ENCODE results near the gene SPG7.

Gene SPG7

DNA sequence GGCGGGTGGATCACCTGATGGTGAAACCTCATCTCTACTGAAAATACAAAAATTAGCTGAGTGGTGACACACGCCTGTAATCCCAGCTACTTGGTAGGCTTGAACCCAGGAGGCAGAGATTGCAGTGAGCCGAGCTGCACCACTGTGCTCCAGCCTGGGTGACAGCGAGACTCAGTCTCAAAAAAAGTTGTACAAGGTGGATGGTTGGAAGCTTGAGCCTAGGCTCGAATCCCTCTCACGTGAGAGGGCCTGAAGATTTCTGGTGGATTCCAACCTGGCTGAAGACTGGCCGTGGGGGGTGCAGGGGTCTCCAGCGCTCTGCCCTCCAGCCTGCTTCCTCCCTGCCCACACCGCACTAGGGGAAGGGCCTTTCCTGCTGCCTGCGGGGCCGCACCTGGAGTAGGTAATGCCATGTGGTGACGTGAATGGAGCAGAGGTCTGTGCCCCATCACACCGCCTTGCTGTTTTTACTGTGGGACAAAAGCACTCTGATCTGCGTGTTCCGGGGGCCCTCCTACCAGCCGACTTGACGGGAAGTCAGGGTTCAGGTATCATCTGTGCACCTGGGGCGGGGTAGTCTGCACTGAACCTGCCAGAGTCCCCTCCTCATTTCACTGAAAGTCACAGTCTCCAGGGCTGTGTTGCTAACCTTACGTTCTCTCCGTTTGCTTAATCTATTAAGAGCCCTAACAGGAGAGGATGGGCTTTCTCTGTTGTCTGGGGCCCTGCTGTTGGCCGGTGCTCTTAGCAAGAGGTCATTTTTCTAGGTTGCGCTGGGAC is 56.5 kb downstream of the SPG7 start:
- Histone ChIP-seq H3K4me3 (ENCODE audit: low read length) (no peak overlapping the region), H3K79me2 (ENCODE audit: low read length) (peaks cover 24% of the 10 kb centered on the region), H4K20me1 (ENCODE audit: insufficient read depth, low read length) (peaks cover 16% of the 10 kb centered on the region), H3K4me1 (ENCODE audit: low read length) (peaks cover 8% of the 10 kb centered on the region; the same call in 1 of the 2 replicates), H3K9me2 (replicated peaks; ENCODE audit: insufficient read depth, low read length) (no peaks in the 10 kb centered on the region), H3F3A (ENCODE audit: insufficient read depth, low read length) (peaks cover 31% of the 10 kb centered on the region), H2AFZ (ENCODE audit: low read length) (no peak overlapping the region), H3K27me3 (replicated peaks; ENCODE audit: insufficient read depth, low read length) (no peaks in the 10 kb centered on the region), H3K36me3 (replicated peaks; ENCODE audit: insufficient read depth, low read length) (no peaks in the 10 kb centered on the region), H3K27ac (ENCODE audit: low read length) (no peak overlapping the region), H3K9ac (ENCODE audit: low read length) (no peak overlapping the region), H3K9me3 (replicated peaks; ENCODE audit: insufficient read depth, low read length) (no peaks in the 10 kb centered on the region), H3K4me2 (ENCODE audit: low read depth, low read length) (no peak overlapping the region)
- TF ChIP-seq EZH2phosphoT487 (IDR thresholded peaks at IDR 0.05; ENCODE audit: low read length), result no peak
- TF ChIP-seq EZH2 (optimal IDR thresholded peaks at IDR 0.05; ENCODE audit: low read depth, low read length), result no peak
- TF ChIP-seq, protein P1, sequence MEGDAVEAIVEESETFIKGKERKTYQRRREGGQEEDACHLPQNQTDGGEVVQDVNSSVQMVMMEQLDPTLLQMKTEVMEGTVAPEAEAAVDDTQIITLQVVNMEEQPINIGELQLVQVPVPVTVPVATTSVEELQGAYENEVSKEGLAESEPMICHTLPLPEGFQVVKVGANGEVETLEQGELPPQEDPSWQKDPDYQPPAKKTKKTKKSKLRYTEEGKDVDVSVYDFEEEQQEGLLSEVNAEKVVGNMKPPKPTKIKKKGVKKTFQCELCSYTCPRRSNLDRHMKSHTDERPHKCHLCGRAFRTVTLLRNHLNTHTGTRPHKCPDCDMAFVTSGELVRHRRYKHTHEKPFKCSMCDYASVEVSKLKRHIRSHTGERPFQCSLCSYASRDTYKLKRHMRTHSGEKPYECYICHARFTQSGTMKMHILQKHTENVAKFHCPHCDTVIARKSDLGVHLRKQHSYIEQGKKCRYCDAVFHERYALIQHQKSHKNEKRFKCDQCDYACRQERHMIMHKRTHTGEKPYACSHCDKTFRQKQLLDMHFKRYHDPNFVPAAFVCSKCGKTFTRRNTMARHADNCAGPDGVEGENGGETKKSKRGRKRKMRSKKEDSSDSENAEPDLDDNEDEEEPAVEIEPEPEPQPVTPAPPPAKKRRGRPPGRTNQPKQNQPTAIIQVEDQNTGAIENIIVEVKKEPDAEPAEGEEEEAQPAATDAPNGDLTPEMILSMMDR (IDR thresholded peaks at IDR 0.05; ENCODE audit: low read length), result no peak
- DNase-seq, result no peak

DNA sequence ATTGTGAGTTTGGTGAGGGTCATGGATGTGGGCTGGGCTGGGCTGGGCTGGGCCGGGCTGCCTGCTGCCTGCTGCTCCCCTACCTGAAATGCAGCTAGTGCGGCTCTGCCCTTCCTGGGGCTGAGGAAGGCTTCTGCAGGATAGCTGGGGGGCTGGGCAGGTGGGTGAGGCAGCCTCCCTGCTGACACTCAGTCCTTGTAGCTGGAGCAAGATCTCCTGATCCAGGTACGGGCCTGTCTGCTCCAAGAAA is 57.0 kb downstream of the SPG7 start:
- DNase-seq, result peak; percentile 16
- Histone ChIP-seq H3F3A (ENCODE audit: insufficient read depth, low read length) (peaks cover 31% of the 10 kb centered on the region), H3K79me2 (ENCODE audit: low read length) (peaks cover 24% of the 10 kb centered on the region), H3K9ac (ENCODE audit: low read length) (no peak overlapping the region), H4K20me1 (ENCODE audit: insufficient read depth, low read length) (peaks cover 16% of the 10 kb centered on the region), H3K36me3 (replicated peaks; ENCODE audit: insufficient read depth, low read length) (no peaks in the 10 kb centered on the region), H3K27me3 (replicated peaks; ENCODE audit: insufficient read depth, low read length) (no peaks in the 10 kb centered on the region), H3K4me1 (ENCODE audit: low read length) (peaks cover 8% of the 10 kb centered on the region; the same call in 1 of the 2 replicates), H3K27ac (ENCODE audit: low read length) (peak overlapping the region; percentile 18; the same call in 1 of the 2 replicates), H3K9me3 (replicated peaks; ENCODE audit: insufficient read depth, low read length) (no peaks in the 10 kb centered on the region), H3K9me2 (replicated peaks; ENCODE audit: insufficient read depth, low read length) (no peaks in the 10 kb centered on the region), H3K4me2 (ENCODE audit: low read depth, low read length) (no peak overlapping the region), H2AFZ (ENCODE audit: low read length) (no peak overlapping the region), H3K4me3 (ENCODE audit: low read length) (no peak overlapping the region)
- TF ChIP-seq, protein P1 (IDR thresholded peaks at IDR 0.05; ENCODE audit: low read length), result no peak
- TF ChIP-seq EZH2 (optimal IDR thresholded peaks at IDR 0.05; ENCODE audit: low read depth, low read length) (no peak), EZH2phosphoT487 (IDR thresholded peaks at IDR 0.05; ENCODE audit: low read length) (no peak)

DNA sequence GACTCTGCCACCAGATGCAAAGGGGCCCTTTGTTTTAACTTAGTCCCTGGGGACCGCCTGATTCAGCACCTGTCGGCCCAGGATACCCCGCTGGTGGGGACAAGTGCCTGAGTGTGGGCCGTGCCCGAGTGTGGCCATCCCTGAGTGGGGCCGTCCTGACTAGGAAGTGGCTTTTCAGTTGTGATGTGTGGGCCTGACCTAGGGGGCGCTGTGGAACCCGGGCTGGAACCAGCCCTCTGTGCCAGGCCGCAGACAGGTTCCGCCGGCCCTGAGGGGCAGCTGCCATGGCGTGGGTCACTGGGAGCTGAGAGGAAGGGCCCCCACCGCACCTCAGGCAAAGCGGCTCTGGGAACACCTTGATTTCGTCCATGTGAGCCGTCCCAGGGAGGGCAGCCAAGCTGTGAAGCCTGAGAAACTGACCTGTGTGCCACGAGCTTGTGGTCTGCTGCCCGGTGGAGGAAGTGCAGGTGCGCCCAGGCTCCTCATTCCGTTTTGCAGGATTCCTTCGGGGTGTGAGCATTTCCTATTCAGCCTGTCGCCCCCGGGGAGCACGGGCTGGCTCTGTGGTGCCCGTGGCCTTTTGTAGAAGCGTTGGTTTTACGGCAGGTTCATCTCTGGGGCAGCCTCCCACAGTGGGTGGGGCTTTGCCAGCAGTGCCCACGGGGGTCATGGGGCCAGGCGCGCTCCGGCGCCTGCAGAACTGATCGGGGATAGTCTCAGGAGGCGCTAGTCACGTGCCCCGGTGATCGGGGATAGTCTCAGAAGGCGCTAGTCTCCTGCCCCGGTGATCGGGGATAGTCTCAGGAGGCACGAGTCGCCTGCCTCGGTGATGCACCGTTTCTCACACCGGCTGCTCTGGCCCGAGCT is 57.5 kb downstream of the SPG7 start:
- H3K27me3 ChIP-seq (replicated peaks; ENCODE audit: insufficient read depth, low read length), result no peaks in the 10 kb centered on the region
- TF ChIP-seq EZH2phosphoT487 (IDR thresholded peaks at IDR 0.05; ENCODE audit: low read length), result no peak
- TF ChIP-seq, protein P1 (IDR thresholded peaks at IDR 0.05; ENCODE audit: low read length), result peak; percentile 52
- peaks cover 22% of the 10 kb centered on the region for H3K79me2 ChIP-seq (ENCODE audit: low read length)
- no peak overlapping the region for H3K4me2 ChIP-seq (ENCODE audit: low read depth, low read length)
- H2AFZ ChIP-seq (ENCODE audit: low read length), result no peak overlapping the region
- peaks cover 16% of the 10 kb centered on the region for H4K20me1 ChIP-seq (ENCODE audit: insufficient read depth, low read length)
- H3K4me3 ChIP-seq (ENCODE audit: low read length), result no peak overlapping the region
- no peaks in the 10 kb centered on the region for H3K9me3 ChIP-seq (replicated peaks; ENCODE audit: insufficient read depth, low read length)
- peak overlapping the region; percentile 18; the same call in 1 of the 2 replicates for H3K27ac ChIP-seq (ENCODE audit: low read length)
- peaks cover 31% of the 10 kb centered on the region for H3F3A ChIP-seq (ENCODE audit: insufficient read depth, low read length)
- H3K4me1 ChIP-seq (ENCODE audit: low read length), result peaks cover 8% of the 10 kb centered on the region; the same call in 1 of the 2 replicates
- H3K9ac ChIP-seq (ENCODE audit: low read length), result no peak overlapping the region
- no peaks in the 10 kb centered on the region for H3K36me3 ChIP-seq (replicated peaks; ENCODE audit: insufficient read depth, low read length)
- H3K9me2 ChIP-seq (replicated peaks; ENCODE audit: insufficient read depth, low read length), result no peaks in the 10 kb centered on the region
- DNase-seq, result peak; percentile 35

All from MM.1S (cell line).